GM19240 (cell line): ENCODE measurements around the gene PTPRT.

Experiments used
- DNase-seq: peaks from one replicate; pipeline ENCODE4 v3.0.0; 2011; ENCODE audit warnings: low spot score; ENCODE audit not compliant: insufficient read length

Gene PTPRT

DNA sequence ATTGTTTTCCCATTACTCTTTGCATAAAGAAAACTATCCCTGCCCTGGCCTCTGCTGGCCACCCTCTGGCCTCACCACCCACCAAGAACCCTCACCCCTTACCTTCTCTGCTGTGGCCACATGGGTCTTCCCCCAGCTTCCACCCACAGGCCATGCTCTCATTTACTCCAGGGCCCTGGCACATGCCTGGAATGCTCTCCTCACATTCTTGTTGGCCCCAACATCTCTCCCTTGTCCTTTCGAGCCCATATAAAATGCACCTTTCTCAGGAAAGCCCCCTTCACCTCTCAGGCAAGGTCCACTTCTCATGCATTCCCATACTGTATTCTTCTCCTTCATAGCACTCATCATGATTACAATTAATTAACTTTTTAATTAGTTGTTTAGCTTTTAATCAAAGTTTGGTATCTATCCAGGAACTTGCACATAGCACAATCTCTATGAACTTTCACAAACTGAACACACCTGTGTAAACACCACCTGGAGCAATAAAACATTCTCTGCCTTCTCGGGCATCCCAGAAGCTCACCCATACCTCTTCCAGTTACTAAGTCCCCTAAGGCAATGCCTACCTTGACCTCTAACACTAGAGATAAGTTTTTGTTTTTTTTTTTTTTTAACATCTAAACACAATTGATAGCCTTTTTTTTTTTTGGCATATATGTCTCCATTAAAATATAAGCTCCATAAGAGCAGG is 617.2 kb downstream of the PTPRT start:
- no peak for DNase-seq

DNA sequence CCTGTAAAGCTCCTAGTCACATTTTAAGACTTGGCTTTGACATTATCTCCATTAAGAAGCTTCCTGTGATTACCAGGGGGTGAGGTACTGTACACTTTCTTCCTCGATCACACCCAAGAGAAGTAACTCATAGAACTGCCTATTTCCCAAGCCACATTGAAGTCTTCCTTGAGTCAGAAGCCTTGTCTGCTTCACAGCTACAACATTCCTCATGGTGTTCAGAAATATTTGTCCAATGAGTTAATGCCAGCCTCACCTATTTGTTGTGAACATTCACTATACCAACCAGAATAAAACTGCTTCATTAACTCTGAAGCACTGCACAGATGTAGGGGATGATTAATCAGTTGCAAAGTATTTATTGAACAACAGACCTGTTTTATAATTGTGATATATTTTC is 622.3 kb downstream of the PTPRT start:
- no peak for DNase-seq

DNA sequence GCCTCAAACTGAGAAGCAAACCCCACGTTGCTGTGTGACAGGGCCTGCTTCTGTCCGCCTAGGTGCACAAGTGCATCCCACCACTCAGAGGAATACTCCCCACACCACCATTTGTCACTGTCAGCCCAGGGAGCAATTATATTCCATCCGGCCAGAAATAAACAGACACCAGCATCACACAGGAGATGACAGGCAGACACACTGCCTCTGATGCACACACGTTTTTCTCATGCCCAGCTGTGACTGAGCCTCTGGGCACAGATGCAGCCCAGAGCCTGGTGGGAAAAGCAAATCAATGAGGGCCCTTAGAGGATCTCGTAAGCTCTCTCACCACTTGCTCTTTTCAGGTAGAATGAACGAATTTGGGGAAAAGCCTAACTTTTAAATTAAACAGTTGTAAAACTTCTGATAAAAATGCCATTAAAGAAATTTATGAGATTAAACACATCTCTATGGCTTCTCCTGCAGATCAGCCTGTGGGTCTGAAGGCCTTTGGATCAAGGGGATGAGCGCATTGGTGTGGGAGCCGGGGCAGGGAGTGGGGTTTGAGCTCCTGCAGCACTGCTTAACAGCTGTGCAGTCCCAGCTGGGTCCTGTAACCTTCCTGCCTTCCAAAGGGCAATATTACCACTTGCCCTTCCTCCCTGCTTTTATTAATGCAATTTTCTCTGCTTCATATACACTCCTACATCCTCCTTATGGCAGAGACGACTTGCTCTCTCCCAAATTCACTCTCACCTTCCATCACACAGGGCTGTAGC is 624.3 kb downstream of the PTPRT start:
- DNase-seq, result no peak

DNA sequence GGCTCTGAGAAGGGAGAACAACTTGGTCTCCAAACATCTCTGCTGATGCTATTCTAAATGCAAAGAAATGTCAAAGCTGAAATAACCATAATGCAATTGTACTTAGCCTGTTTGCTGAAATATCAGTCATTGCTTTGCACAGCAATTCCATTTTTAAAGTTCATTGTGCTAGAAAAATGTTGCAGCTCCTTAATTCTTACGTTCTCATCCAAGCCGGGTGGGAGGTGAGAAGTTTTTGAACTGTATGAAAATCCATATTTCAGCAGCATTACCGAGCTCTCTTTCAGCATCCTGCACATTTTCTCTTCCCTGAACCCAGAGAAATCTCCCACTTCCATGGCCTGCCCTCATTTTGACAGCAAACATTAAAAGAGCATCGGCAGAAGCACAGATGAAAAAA is 630.0 kb downstream of the PTPRT start:
- no peak for DNase-seq

DNA sequence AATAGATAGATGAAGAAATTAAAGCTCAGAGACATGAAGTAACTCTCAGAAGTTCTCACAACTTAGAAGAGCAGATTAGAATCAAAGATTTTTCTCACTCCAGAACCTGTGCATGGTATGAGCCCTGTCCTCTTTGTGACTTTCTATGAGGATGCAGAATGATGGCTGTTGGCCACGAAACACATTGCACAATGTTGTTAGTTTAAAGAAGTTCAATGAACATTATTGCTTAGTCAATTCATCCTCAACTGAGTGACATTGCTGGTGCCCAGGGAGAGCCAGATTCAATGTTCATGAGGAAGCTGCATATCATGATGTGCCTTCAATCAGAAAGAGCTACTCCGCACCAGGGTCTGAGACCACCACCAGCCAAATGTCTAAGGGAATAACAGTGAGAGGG is 633.1 kb downstream of the PTPRT start:
- no peak for DNase-seq

DNA sequence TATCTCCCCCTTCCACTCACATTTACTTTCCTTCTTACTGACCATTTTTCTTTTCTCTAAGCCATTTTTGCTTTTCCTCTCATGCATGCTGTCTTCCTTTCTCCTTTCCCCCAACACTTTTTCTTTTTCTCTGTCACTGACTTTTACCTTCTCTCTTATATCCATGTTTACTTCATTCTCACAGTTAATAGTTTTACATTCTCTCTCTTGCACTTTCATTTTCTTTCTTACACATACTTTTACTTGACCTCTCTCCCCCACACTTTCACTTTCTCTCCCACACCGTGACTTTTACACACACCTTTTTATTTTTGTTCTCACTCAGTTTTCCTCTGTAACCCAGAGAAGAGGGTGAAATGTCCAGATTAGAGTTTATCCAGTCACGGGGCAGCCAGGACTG is 636.3 kb downstream of the PTPRT start:
- no peak for DNase-seq

DNA sequence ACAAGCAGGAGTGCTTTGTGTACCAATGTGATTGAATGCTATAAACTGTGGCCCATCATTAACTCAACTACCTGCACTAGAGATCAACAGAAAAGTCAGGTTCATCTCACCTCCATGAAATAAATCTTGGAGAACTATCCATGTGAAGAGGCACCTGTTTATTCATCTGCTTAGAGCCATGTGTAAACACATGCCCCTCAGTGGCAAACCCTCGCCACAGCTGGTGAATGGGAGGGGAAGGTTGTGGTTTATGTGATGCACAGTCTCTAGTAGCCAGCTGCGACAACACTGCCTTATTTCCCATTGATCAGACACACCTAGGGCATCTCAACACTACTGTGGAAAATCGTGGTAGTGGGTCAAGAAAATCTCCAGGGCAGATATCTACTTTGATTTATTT is 640.2 kb downstream of the PTPRT start:
- DNase-seq, result no peak

DNA sequence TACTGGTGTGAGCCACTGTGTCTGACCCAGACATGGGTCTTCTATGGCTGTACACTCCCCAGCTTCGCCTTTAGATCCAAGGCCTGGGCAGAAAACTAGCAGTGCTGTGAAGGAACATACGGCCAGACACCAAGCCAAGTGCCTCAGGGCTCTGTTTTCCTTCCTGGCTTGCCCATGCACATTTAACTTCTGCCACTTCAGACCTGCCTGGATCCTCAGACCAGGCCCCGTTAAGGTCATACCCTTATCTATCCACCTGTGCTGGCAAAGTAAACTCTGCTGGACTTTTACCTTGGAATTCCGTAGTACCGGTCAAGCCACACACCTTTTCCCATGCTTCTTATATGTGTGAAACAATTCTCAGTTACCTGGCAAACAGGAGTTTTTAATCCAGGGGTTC is 644.8 kb downstream of the PTPRT start:
- DNase-seq, result no peak

DNA sequence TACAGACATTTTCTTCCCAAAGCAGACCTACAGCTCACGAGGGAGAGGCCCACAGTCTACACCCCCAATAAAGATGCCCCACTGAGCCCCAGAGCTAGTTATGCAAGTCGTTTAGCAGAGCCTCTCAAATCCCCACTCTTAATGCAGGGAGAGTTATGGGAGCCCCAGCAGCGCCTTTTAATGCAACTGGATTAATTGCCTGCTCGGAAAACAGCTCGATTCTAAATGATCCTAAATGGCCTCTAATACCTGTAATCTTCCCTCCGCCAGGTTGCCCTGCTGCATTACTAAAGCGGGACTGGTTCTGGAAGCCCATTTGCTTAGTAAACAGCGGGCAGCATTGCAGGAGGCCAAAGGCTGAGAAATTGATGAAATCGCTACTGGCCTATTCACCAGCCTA is 656.9 kb downstream of the PTPRT start:
- DNase-seq, result no peak

DNA sequence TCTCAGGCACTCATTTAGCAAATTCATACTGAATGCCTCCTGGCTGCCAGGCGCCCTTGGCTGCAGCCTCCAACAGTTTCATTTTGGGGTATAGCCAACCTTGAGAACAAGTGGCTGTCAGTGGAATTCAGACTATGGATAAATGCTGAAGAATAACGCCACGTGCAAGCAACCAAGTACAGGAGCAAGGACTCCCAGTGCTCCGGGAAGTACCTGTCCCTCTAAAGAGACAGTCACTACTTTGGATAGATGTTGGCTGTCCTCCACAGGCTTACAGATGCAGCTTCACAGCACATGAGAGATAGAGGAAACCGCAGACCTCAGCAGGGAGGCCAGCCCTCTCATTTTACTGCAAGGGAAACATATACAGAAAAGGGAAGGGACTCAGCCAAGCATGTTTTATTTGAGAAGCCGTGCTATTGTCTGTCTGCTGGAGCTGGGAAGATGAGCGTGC is 658.2 kb downstream of the PTPRT start:
- no peak for DNase-seq

DNA sequence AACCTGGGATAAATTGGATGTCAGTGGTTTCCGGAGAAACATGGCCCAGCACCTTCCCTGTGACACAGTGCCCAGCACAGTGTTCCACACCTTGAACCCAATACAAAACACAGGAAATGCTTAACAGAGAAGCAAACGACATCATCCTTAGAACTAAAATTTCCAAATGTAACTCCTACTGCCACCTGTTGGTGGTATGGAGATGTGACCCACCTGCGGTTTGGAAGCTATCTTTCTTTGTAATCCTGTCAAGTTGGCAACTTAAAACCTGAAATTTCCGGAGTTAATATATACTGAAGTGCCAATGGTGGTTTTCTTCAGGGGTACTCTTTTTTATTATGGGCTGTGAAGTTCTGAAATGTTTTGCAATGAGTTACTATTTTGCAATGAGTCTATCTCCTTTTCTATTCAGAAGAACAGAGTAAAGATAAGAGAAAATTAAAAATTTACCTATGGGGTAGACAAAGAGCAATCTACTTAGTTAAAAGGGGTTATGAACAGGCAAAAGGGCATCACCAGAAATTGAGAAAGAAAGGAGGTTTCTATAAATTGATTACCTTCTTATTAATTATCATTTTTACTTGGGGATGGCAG is 658.8 kb downstream of the PTPRT start:
- DNase-seq, result no peak

DNA sequence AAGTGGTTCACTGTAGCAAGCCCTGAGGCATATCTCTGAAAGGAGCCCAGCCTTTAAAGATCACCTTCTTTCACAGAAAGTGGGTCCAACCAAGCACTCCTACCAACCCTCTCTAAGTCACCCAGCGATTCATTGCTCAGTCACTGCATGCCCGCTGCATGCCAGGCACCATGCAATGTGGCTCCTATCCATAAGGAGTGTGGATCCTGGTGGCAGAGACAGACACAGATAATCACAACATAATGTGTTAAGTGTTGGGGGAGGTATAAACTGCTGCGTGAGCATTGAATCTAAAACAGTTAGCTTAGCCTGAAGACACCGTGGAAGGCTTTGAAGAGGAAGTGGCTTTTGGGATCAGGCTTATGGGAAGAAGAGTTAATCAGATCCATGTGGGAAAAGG is 659.5 kb downstream of the PTPRT start:
- DNase-seq, result no peak

DNA sequence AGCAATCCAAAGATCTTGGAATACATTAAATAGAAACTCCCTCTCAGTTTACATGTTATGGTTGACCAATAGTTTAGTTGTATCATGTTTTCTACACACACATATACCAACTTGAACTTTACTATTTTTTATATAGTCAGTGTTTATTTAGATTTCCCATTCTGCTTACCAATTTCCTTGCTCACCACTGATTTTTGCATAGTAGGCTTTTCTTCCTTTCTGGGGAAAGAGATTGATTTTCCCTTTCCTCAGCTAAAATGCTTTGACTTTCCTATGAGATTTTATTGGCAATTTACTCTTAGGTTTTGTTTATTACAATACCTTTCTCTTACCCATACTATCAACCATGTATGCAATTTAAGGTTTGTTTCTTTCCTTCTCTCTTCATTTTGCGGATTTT is 665.6 kb downstream of the PTPRT start:
- DNase-seq, result no peak

DNA sequence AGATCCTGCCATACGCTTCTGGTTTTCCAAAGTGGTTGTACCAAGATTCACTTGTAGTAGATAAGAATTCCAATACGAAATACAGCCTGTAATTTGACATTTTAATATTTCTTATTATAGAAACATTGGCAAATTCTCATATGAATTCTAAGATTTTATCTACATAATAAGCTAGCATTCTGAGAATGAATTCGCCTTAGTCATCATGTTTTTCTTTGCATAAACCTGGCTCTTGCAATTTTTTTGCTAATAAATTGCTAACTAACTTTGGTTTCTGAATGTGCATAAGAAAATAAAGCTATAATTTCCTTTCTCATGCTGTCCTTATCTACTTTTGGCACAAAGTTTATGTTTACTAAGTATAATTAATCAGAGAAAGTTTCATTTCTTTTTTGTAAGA is 673.0 kb downstream of the PTPRT start:
- no peak for DNase-seq

DNA sequence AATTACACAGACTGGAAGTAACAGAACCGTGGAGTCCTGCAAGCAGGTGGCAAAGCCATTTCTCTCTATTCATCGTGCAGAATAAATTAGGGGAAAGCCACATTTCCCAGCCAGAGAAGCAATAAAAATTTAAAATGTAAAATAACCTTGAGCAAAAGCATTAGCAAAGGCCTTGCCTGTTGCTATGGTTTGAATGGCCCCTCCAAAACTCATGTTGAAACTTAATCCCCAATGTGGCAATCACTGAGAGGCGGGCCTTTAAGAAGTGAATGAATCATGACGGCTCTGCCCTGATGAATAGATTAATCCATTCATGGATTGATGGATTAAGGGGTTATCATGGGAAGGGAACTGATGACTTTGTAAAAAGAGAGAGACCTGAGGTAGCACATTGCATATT is 679.0 kb downstream of the PTPRT start:
- DNase-seq, result no peak

DNA sequence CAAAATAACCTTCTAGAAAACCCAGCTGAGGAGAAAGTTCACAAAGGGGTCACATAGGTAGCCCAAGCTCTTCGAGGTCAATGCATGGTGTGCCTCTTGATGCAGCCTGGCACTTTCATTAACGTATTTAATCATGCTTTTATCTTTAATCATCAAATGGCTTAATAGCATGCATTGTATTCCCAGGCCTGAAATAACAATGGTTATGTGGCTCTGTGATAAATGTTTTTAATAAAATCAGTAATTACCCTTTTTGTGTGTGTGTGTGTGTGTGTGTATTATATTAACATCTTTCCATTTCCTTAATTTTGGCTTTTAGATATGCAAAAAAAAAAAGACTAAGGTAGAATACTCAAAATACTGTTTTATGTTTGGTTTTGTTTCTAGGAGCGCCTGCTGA is 681.8 kb downstream of the PTPRT start:
- DNase-seq, result no peak

DNA sequence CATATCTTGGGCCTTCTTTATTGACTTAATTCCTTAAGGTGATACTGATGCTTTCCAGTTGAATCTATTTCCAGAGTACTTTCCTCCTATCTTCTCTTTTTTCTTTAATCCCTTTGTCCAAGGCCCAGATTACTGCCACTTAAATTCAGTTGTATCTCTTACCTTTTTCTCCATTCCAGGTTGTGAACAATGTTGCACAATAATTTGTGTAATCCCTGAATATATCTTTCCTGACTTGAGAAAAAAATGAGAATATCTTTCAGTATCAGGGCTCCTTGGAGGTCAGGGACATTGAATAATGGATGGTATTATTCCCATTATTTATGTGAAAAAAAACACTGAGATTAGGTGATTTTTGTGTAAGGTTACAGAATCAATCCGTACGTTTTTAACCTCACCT is 683.3 kb downstream of the PTPRT start:
- DNase-seq, result no peak

DNA sequence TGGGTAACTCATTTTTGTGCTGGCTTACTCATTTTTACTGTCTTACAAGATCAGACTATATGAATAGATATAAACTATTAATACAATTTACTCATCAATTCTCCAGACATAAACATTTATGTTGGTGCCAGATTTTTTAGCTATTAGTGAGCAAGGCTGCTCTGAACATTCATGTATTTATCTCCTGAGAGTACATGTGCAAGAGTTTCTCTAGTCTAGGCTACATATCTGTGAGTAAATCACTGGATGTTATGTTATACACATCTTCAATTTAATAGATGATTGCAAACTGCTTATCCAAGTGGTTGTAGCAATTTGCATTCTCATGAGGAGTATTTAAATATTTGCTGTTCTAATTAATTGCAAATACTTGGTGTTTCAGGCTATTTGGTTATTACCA is 687.1 kb downstream of the PTPRT start:
- DNase-seq, result no peak

DNA sequence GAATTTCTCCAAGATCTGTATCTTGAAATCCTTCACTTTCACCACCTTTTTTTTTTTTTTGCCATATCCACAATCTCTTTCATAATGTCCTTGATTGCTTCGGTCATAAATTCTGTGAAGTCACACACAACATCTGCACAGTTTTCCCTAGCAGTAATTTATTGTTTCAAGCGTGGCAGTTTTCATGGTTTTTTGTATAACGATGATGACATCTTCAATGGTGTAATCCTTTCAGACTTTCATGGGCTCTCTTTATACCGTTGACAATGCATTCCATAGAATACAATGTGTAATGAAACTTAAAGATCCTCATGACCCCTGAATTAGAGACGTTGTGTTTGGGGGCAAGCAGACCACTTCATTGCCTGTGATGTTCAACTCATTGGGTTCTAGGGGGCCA is 693.1 kb downstream of the PTPRT start:
- no peak for DNase-seq

DNA sequence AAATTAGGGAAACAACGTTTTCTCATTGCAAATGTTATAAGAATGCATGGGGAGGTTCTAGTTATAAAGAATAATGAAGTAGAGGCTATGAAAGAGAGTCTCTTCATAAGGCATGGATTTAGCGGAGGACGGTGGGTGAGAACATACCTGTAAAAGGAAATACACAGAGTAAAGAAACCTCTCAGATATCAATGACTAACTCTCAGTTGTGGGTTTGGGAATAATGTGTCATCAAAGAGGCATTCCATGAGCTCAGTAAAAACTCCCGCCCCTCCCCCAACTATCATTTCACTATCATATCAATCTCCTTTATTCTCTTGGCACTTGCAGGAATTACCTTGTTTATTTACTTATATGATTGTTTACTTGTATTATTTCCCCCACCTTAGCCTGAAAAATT is 695.4 kb downstream of the PTPRT start:
- no peak for DNase-seq

DNA sequence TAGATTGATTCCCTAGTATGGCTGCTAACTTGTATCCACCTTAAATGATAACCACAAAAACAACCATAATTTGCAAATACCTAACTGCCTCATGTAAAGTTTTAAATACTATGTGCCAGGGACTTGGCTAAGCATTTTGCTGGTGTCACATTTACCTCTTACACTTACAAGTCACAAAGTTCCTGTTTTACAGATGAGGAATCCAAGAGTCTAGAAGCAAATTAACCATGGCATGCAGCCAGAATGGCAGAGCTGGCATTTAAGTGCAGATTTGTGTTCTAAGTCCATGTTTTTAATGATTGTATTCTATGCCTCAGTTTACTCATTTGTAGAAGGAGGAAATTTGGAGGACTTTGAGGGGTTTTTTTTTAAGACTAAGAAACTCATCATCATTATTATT is 696.7 kb downstream of the PTPRT start:
- DNase-seq, result no peak

DNA sequence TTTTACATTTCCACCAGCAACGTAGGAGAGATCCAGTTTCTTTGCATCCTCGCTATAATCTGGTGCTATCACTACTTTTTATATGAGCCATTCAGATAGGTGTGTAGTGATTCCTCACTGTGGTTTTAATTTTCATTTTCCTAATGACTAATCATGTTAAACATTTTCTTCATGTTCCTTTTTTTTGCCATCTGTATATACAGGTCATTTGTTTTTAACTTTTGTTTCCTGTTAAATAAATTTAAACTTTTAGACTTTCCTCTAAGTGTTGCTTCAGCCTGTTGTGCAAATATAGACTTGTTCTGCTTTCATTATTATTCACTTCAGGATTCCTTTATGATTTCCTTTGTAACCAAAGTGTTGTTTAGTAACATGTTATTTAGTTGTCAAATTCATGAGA is 697.4 kb downstream of the PTPRT start:
- DNase-seq, result no peak

DNA sequence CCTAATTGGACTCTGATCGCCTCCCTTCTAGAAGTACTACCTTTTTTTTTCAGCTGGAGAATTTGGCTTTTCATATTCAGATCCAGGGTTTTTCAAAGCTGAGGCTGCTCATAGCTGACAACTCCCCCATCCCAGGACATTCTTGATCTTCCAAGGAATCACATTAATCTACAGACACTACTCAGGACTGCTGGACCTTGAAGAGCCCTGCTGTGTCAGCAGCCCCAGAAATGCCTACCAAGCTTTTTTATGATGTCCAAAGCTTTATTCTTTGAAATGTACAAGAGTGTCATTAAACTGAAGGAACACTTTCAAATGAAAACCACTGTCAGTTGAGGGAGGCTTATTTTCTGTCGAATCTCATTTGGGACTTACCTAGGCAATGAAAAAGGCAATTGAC is 704.1 kb downstream of the PTPRT start:
- no peak for DNase-seq
